ENCODE measurements around the gene C2CD4C.

The C2CD4C gene

DNA sequence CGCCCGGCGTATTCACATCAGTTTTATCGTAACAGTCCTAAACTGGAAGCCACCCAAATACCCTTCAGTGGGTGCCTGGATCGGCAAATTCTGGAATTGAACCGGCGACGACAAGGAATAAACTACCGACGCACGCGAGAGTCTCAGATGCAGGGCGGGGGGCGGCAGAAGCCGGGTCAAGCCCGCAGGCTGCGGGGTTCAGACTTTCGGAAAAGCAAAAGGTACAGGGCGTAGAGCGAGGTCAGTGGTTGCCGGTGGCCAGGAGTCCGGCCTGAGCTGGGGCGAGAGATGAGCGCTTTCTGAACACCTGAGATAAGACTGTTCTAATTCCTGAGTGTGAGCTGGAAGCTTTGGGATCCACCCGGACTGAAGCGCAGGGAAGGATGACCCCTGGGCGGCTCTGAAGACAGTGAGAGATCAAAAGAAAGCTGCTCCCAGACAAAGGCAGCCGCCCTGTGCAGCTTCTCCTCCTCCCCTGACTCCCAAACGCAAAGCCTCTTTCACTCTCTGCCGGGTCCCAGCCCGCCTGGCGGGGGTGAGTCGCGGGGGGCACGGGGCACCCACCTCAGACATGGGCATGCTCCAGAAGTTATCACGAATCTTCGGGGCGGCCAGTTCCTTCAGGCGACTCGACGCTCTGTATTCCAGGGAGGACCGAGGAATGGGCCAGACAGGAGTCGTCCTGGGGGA lies 38.2 kb downstream of the C2CD4C start:
- DNase-seq (ENCODE audit: low read depth): no peak
- TF ChIP-seq, protein P1, sequence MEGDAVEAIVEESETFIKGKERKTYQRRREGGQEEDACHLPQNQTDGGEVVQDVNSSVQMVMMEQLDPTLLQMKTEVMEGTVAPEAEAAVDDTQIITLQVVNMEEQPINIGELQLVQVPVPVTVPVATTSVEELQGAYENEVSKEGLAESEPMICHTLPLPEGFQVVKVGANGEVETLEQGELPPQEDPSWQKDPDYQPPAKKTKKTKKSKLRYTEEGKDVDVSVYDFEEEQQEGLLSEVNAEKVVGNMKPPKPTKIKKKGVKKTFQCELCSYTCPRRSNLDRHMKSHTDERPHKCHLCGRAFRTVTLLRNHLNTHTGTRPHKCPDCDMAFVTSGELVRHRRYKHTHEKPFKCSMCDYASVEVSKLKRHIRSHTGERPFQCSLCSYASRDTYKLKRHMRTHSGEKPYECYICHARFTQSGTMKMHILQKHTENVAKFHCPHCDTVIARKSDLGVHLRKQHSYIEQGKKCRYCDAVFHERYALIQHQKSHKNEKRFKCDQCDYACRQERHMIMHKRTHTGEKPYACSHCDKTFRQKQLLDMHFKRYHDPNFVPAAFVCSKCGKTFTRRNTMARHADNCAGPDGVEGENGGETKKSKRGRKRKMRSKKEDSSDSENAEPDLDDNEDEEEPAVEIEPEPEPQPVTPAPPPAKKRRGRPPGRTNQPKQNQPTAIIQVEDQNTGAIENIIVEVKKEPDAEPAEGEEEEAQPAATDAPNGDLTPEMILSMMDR (IDR thresholded peaks at IDR 0.05; ENCODE audit: low read length, missing control alignments): no peak
- H3K4me3 ChIP-seq (replicated peaks; ENCODE audit: low read depth, low read length): no peak overlapping the region

DNA sequence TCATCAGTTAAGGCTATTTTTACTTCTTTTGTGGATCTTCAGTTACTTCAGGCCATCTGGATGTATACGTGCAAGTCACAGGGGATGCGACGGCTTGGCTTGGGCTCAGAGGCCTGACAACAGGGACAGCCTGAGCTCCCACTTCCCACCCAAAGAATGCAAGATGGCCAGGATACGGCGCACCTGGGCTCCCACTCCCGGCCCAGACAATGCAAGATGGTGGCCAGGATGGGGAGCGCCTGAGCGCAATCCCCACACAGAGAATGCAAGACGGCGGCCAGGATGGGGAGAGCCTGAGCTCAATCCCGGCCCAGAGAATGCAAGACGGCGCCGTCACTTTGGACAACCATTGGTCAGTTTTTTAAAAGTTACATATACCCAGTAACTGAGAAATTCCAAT lies 39.1 kb downstream of the C2CD4C start:
- TF ChIP-seq, protein P1 (IDR thresholded peaks at IDR 0.05; ENCODE audit: low read length, missing control alignments): no peak
- no peak overlapping the region for H3K4me3 ChIP-seq (replicated peaks; ENCODE audit: low read depth, low read length)
- DNase-seq (ENCODE audit: low read depth): no peak

DNA sequence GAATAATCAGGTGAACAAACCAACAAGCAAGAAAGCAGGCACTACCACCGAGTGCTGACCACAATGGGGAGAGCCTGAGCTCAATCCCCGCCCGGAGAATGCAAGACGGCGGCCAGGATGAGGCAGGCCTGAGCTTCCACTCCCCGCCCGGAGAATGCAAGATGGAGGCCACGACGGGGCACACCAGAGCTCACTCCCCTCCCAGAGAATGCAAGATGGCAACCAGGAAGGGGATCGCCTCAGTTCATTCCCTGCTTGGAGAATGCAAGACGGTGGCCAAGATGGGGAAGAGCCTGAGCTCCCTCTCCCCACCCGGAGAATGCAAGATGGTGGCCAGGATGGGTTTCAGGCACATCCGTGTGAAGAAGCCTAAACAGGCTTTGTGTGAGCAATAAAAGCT lies 39.7 kb downstream of the C2CD4C start:
- TF ChIP-seq, protein P1 (IDR thresholded peaks at IDR 0.05; ENCODE audit: low read length, missing control alignments): no peak
- no peak for DNase-seq (ENCODE audit: low read depth)
- H3K4me3 ChIP-seq (replicated peaks; ENCODE audit: low read depth, low read length): no peak overlapping the region

DNA sequence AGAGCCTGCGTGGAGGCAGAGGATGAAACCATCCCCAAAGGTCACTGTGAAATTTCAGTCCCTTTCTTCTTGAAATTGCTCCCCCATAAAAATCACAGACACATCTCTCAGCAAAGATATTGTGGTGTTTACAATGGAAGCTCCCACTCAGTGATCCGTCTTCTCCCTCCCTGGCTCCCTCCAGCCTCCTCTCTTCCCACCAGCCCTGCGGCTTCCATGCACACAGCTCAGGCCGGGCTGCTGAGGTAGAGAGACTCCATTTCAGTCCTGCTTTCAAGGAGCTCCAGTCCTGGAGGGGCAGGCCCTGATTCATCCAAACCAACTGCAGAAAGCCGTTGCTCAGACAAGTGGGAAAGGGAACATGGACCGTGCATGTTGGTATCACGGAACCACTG lies 40.3 kb downstream of the C2CD4C start:
- DNase-seq (ENCODE audit: low read depth): no peak
- H3K4me3 ChIP-seq (replicated peaks; ENCODE audit: low read depth, low read length): no peak overlapping the region
- TF ChIP-seq, protein P1 (IDR thresholded peaks at IDR 0.05; ENCODE audit: low read length, missing control alignments): no peak

DNA sequence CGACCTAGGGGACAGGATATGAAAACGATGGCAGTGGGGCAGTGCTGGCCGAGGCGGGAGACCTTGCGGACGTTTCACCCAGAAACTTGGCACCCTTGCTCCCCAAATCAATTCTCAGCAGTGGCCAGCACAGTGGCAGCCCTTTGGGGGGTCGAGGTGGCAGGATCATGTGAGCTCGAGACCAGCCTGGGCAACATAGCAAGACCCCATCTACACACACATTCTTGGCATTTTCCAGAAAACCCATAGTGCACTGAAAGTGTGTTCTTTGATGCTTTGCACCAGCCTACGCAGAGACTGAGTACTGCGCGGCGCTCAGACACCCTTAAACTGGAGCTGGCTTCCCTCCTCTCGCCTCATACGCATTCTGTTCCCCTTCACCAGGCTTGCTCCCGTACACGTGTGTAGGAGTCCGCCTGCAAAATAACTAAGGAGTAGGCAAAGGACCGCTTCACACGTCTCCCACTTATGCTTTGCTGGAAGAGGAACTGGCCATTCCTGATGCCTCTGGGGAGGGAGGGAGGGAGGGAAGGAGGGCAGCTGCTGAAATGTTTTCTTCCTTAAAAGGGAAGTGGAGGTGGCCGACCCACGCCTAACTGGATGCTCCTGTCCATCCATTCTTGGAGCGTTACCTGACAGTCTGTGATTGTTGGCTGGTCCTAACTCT lies 40.9 kb downstream of the C2CD4C start:
- no peak for DNase-seq (ENCODE audit: low read depth)
- TF ChIP-seq, protein P1 (IDR thresholded peaks at IDR 0.05; ENCODE audit: low read length, missing control alignments): no peak
- H3K4me3 ChIP-seq (replicated peaks; ENCODE audit: low read depth, low read length): no peak overlapping the region

DNA sequence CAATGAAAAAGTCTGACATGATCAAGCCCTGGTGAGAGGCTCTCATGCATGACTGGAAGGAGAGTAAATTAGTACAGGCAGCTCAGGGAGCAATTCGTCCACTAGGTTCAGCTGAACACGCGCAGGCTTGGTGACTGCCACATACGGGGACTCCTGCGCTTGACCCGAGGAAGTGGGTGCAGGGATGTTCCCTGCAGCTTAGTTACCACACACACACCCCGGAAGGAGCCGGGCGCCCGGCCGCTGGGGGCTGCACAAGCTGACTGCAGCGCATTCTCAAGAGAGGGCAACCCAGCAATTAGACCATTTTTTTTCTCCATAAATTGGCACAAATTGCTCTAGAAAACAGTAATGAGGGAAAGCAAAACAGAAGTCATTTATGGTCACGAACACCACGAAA lies 41.4 kb downstream of the C2CD4C start:
- H3K4me3 ChIP-seq (replicated peaks; ENCODE audit: low read depth, low read length): no peak overlapping the region
- TF ChIP-seq, protein P1 (IDR thresholded peaks at IDR 0.05; ENCODE audit: low read length, missing control alignments): no peak
- DNase-seq (ENCODE audit: low read depth): no peak

DNA sequence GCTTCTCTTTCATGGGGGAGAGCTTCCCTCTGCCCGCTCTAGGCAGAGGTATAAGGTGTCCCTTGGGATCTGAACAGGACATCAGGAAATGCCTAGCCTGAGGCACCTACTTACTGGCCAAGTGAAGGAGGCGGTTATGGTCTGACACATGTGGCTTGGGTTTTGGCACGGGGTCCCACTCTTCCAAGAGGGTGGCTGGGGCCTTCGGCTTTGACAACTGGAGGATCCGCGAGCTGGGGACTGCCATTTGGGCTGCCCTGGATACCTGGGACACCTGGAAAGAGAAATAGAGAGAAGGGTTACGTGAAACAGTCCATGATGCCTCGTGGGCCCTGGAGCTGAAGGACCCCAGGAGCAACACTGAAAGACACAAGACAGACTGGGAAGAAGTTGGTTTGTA lies 42.0 kb downstream of the C2CD4C start:
- no peak for DNase-seq (ENCODE audit: low read depth)
- H3K4me3 ChIP-seq (replicated peaks; ENCODE audit: low read depth, low read length): no peak overlapping the region
- TF ChIP-seq, protein P1 (IDR thresholded peaks at IDR 0.05; ENCODE audit: low read length, missing control alignments): no peak

Data from fibroblast of pulmonary artery (primary cell).